Right ventricle myocardium inferior (tissue), 1 donor: ENCODE results near the gene GNPDA1. TPM values are rescaled to one million over a fixed set of nuclear protein-coding genes. Genes with fewer than 3 reads are reported as not detected.
A peak's percentile ranks its signal among the peaks of the same experiment; 100 is the strongest.

Experiments
- ATAC-seq: fragments of 200-7000 bp; cut with Tn5 transposase; one replicate; pipeline ENCODE4 v1.9.1; 2020; ENCODE audit warnings: mild to moderate bottlenecking, moderate library complexity
- DNase-seq: peaks from one replicate; pipeline ENCODE4 v3.0.0; 2021; ENCODE audit errors: missing footprints
- intact Hi-C: fragments of 100-400 bp; cut with DNase I; formaldehyde crosslinking; loops from one replicate; pipeline ENCODE4 v1.11.0; 2022
- total RNA-seq: library from RNA; stranded (reverse); fragmentation: NEBNext Ultra II Directional; extraction: Animal tissue kit (Norgen Biotek cat#: 25700); gene quantifications from one replicate; pipeline ENCODE4 v1.2.1, GENCODE V29; 2021
- donor health status: DM: no; HTN: yes; CAD: no; lungs with severe emphysema.

The GNPDA1 gene
- total RNA-seq, 1 donor from 2014 or later = 25.2 TPM

GRCh38 chr5:142032150-142032549 is 19.3 kb upstream of the GNPDA1 start:
- intact Hi-C loops = no loop called here
- no peak for ATAC-seq
- DNase-seq = no peak

DNA sequence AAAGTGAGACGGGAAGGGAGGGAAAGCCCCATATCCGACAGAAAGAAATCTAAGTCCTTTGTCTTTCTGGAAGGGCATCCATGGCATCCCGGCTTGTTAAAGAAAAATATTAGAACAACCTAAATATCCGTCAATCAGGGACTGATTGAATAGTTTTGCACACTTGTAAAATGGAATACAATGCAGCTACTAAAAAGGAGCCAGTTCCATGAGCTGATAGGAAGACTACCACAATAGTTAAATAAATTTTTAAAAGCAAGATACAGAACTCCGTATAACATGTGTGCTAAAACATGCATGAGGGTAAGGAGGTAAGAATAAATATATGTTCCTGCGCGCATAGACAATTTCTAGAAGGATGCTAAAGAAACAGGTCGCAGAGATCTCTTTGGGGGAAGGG is 12.8 kb upstream of the GNPDA1 start:
- intact Hi-C loops = loop anchor here (5.0 kb wide), 1 partner anchor 37 kb away; no protein-coding TSS in a partner anchor
- DNase-seq = no peak
- ATAC-seq = no peak

DNA sequence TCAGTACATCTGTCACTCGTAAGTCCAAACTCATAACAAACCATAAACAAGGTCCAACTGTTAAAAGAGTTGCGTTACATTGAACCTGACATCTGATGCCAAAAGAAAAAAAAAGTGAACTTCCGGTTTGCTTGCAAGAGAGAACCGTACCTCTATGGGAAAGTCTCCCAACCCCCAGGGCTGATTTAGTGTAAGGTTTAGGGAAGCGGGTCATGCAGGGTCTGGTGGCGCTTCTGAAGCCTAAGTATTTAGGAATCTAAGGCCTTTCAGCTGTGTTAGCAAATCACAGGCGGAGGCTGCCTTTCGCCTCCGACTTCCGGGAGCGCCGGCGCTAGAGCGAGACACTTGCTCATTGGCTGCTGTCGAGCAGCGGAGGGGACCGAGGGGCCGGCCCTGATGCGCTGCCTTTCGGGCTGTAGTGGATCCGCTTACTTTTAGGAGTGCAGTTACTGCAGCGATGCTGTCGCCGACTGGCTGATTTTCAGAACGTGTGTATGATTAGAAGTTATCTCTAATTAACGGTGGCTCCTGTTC is 12.0 kb upstream of the GNPDA1 start:
- peak; percentile 94 for DNase-seq
- intact Hi-C loops = loop anchor here (5.0 kb wide), 1 partner anchor 37 kb away; no protein-coding TSS in a partner anchor
- ATAC-seq = peak; percentile 99

- intact Hi-C loops = no loop called here
- no peak for ATAC-seq
- no peak for DNase-seq
Measured at GRCh38 chr5:142023836-142024235, 11.0 kb upstream of the GNPDA1 start.

DNA sequence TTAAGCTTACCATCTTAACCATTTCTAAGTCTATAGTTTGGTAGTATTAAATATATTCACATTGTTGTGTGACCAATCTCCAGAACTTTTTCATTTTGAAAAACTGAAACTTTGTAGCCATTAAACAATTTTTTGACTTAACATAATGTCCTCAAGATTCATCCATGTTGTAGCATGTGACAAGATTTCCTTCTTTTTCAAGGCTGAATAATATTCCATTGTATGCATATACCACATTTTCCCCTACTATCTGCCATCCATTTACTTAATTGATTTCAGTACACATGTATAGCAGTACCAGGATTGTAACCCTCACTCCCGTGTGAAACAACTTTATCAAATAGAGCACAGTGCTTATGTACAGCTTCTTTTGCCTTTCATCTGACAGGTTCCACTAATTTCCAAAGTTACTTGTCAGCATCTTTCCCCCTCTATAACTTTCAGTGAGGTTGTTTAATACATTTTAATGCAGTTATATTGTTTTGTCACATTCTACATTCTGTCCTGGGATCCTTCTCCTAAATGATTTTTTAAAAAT is 7.4 kb upstream of the GNPDA1 start:
- intact Hi-C loops = no loop called here
- DNase-seq (no peak), ATAC-seq (no peak)

GRCh38 chr5:142017832-142018427 is 5.1 kb upstream of the GNPDA1 start:
- no peak for DNase-seq
- intact Hi-C loops = loop anchor here (10.0 kb wide), 1 partner anchor 677 kb away; no protein-coding TSS in a partner anchor
- ATAC-seq = no peak

GRCh38 chr5:142016556-142016955 is 3.7 kb upstream of the GNPDA1 start:
- DNase-seq (no peak), ATAC-seq (no peak)
- intact Hi-C loops = loop anchor here (1.0 to 10.0 kb wide), 2 partner anchors 125 to 678 kb away; no protein-coding TSS in a partner anchor

GRCh38 chr5:142015781-142016533 is 3.1 kb upstream of the GNPDA1 start:
- DNase-seq (no peak), ATAC-seq (peak; percentile 13)

GRCh38 chr5:142014911-142015584 is 2.2 kb upstream of the GNPDA1 start:
- DNase-seq (no peak), ATAC-seq (no peak)
- intact Hi-C loops = loop anchor here (1.0 to 10.0 kb wide), 4 partner anchors 23 to 680 kb away; partner anchors contain the start of gene NDFIP1

More at GRCh38 chr5:142015781-142016533, 3.1 kb upstream of the GNPDA1 start:
- intact Hi-C loops = loop anchor here (1.0 to 10.0 kb wide), 2 partner anchors 125 to 679 kb away; no protein-coding TSS in a partner anchor

DNA sequence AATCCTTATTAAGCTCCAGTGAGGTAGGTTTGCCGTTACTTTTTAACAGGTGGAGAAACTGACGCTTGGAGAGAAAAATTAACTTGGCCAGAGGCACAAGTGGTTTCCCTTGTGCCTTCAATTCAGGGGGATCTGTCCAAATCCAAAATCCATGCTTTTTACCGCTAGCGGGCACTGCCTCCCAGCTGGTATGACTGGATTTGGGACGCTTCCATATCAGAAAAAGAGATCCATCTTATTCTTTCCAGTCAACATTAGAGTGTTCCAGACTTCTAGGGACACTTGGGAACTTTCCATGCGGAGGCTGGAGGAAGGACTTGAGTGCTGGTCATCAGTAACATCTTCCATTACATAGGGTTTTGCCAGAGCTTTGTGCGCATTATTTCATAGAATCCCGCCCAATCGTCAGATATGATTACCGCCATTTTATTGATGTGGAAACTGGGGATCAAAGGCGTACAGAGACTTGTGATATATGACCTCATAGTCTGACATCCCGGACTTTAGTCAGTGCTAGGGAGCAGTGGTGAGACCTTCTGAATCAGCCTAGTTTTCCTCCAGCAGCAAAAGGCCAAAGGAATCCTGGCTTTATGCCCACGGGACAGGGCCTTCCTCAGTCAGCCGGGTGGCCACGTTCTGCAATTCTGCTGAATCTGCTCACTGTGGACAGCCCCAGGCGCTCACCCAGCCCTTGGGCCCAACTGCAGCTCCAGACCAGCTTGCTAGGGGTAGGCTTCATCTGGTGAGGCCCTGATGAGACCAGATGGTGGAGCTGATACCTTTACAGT is 1.1 kb upstream of the GNPDA1 start:
- DNase-seq (peak; percentile 73), ATAC-seq (peak; percentile 8)
- intact Hi-C loops = loop anchor here (1.0 to 10.0 kb wide), 5 partner anchors 22 to 681 kb away; partner anchors contain the start of gene NDFIP1

- intact Hi-C loops = loop anchor here (2.0 to 10.0 kb wide), 4 partner anchors 50 to 683 kb away; partner anchors contain the start of gene NDFIP1
Measured at GRCh38 chr5:142012186-142012785, 541 bp downstream of the GNPDA1 start.

DNA sequence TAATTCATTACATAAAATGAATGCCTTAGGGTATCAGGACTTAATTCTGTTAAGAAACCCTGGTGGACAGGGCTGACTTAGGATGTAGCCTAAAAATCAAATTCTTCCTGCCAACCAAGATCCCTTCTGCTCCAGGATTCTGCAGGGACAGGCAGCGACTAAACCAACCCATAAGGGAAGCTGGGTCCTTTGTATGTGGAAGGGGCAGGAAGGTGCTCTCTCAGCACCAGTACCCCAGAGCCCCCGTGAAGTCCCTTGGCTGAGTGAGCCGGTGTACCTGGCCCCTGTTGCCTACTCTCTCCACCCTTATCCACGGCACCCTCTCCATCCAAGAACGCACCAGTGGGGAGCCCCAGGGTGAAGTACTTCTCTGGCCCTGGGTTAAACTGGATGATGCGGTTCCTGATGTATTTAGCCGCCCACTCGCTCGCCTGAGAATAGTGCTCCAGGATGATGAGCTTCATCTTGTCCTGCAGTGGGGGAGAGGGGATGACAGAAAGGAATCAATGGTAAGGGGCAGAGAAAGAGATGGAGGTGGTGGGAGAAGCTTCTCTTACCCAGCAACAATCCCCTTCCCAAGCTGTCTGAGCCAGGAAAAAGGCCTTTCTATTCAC is 1.1 kb downstream of the GNPDA1 start:
- no peak for DNase-seq
- no peak for ATAC-seq
- intact Hi-C loops = loop anchor here (2.0 to 10.0 kb wide), 4 partner anchors 51 to 683 kb away; partner anchors contain the start of gene NDFIP1

More at GRCh38 chr5:142012186-142012785, 541 bp downstream of the GNPDA1 start:
- no peak for DNase-seq
- peak; percentile 49 for ATAC-seq

- DNase-seq (no peak), ATAC-seq (no peak)
- intact Hi-C loops = loop anchor here (5.0 to 10.0 kb wide), 4 partner anchors 52 to 685 kb away; partner anchors contain the start of gene NDFIP1
Measured at GRCh38 chr5:142009886-142010285, 2.9 kb downstream of the GNPDA1 start.

GRCh38 chr5:142008813-142009212 is 4.0 kb downstream of the GNPDA1 start:
- intact Hi-C loops = loop anchor here (10.0 kb wide), 1 partner anchor 536 kb away; no protein-coding TSS in a partner anchor
- no peak for DNase-seq
- no peak for ATAC-seq

DNA sequence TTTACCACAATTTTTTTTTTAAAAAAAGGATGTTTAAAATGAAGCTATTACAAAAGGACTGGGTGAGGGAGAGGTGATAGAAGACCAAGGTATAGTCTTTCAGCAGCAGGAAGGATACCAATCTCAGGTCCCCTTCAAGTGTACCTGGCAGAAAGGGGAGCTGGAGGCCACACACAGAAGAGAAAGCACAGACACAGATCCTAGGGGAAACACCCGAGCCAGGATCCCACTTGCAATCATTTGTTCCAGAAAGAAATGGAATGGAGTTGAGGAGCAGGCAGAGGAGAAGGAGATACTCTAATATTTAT is 5.6 kb downstream of the GNPDA1 start:
- ATAC-seq (no peak), DNase-seq (no peak)
- intact Hi-C loops = loop anchor here (10.0 kb wide), 1 partner anchor 538 kb away; no protein-coding TSS in a partner anchor

GRCh38 chr5:142006363-142007236 is 6.2 kb downstream of the GNPDA1 start:
- ATAC-seq (no peak), DNase-seq (no peak)
- intact Hi-C loops = loop anchor here (10.0 kb wide), 1 partner anchor 538 kb away; no protein-coding TSS in a partner anchor
